SK-N-MC (cell line): ENCODE results near the gene DYNC1LI2.

Experiments used
- EZH2 ChIP-seq: fragments of 200-600 bp; sonication (generic); IDR thresholded peaks from one replicate; pipeline ENCODE4 v1.6.1; 2017; ENCODE audit warnings: antibody characterized with exemption
- FOXP2 ChIP-seq: optimal IDR thresholded peaks from 2 replicates; pipeline ENCODE3; 2011; ENCODE audit warnings: mild to moderate bottlenecking, moderate library complexity; ENCODE audit not compliant: insufficient read depth; ENCODE audit errors: extremely low read length, control extremely low read depth
- POLR2AphosphoS5 ChIP-seq: IDR thresholded peaks from 2 replicates; pipeline ENCODE4 v1.6.1; 2012; ENCODE audit warnings: mild to moderate bottlenecking, low read depth, low read length, borderline replicate concordance

DNA sequence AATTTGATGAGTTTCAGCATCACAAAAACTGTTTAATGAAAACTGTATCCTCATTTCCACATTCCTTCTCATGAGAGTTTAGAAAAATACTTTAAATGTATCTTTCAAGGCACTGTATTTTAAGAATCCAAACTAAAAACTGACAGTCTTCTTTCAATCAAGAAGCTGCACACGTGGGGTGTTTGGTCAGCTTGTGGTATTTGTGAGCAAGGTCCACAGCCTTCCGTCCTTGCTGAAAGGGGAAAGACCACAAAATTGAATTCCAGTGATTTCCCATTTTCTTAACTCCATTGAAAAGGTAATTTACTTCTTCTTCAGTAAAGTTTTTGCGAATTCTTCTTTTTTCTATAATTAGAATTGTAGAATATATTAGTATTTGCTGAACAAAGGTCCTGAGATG, 3.4 kb upstream of the DYNC1LI2 start:
- TF ChIP-seq EZH2: no peak
- TF ChIP-seq POLR2AphosphoS5: no peak
- no peak for TF ChIP-seq FOXP2
